ENCODE measurements around the gene SPTLC2.

- no peak for TF ChIP-seq CTCF (IDR thresholded peaks at IDR 0.05 in 2 of 3, conservative IDR thresholded peaks at IDR 0.05 in 1 of 3; ENCODE audit: borderline replicate concordance in 1 of 3, insufficient read depth in 1 of 3, low read depth in 2 of 3, low read length in 2 of 3)
- TF ChIP-seq POLR2A (IDR thresholded peaks at IDR 0.05; ENCODE audit: borderline replicate concordance, extremely low read depth, insufficient read depth, insufficient read length): no peak
- TF ChIP-seq MAX (IDR thresholded peaks at IDR 0.05): no peak
- no peak for TF ChIP-seq EZH2phosphoT487 (IDR thresholded peaks at IDR 0.05; ENCODE audit: borderline replicate concordance)
- TF ChIP-seq TCF7L2 (IDR thresholded peaks at IDR 0.05; ENCODE audit: borderline replicate concordance, extremely low read depth, insufficient read depth, insufficient read length): no peak
- TF ChIP-seq REST (IDR thresholded peaks at IDR 0.05; ENCODE audit: low read depth): no peak
- TF ChIP-seq POLR2AphosphoS5 (IDR thresholded peaks at IDR 0.05; ENCODE audit: low read depth, low read length): no peak
- TF ChIP-seq EZH2 (IDR thresholded peaks at IDR 0.05): no peak
- no peak for TF ChIP-seq JUND (IDR thresholded peaks at IDR 0.05)
These were observed 86.5 kb downstream of the SPTLC2 start for GRCh38 chr14:77529963-77530362.
